ENCODE data around the gene TBC1D22A. TPM values are rescaled to one million over a fixed set of nuclear protein-coding genes. Genes with fewer than 3 reads are reported as not detected.
"Not testable (repeated sequence)": the region's sequence is repeated elsewhere in the genome, so short reads cannot be mapped to it uniquely, and the experiment has no call there.

TBC1D22A gene
- total RNA-seq, 1 donor from 2014 or later = 23.2 TPM

DNA sequence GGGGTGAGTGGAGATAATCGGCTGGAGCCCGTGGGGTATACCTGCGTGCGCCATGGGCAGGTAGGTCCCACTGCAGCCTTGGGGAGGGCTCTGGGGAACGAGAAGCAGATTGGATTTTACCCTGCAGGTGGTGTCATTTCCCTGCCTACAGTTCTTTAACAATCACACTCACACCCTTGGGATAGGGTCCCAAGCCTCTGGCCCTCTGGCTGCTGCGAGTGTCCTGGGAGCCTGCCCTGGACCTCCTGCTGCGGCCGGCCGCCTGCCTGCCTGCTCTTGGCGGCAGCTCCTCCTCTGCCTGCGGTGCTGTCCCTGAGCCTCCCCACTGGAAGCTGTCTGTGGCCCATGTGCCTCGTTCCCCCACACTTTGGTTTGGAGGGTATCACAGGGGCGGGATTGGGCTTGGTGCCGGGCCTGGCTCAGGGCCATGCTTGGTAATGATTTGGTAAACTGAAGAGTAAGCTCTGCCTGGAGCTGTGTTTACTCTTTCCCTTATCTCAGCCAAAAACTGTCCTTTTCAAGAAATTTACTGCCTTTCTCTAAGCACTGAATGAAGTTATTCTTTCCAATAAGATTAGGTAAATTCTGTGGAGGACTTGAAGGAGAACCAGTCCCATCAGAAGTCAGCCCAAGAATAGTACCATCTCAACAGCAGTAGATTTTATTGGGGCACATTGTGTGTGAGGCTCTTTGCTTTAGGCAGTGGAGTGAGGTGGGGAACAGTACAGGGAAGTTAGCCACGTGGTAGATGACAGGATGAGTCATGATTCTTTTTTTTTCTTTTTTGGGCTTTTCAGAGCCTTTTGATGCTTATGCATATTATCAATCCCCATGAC lies 53.7 kb downstream of the TBC1D22A start:
- DNase-seq (ENCODE audit: low spot score, unreplicated experiment) = no peak
- Mint-ChIP-seq H3K27ac (no peak overlapping the region), H3K4me3 (ENCODE audit: low read depth) (no peak overlapping the region), H3K4me1 (ENCODE audit: low read depth) (peaks cover 26% of the 10 kb centered on the region), H3K27me3 (no peaks in the 10 kb centered on the region), H3K9me3 (ENCODE audit: low read depth) (peaks cover 10% of the 10 kb centered on the region), H3K36me3 (ENCODE audit: insufficient read depth) (peaks cover 27% of the 10 kb centered on the region)
- TF ChIP-seq, protein P1, sequence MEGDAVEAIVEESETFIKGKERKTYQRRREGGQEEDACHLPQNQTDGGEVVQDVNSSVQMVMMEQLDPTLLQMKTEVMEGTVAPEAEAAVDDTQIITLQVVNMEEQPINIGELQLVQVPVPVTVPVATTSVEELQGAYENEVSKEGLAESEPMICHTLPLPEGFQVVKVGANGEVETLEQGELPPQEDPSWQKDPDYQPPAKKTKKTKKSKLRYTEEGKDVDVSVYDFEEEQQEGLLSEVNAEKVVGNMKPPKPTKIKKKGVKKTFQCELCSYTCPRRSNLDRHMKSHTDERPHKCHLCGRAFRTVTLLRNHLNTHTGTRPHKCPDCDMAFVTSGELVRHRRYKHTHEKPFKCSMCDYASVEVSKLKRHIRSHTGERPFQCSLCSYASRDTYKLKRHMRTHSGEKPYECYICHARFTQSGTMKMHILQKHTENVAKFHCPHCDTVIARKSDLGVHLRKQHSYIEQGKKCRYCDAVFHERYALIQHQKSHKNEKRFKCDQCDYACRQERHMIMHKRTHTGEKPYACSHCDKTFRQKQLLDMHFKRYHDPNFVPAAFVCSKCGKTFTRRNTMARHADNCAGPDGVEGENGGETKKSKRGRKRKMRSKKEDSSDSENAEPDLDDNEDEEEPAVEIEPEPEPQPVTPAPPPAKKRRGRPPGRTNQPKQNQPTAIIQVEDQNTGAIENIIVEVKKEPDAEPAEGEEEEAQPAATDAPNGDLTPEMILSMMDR (IDR thresholded peaks at IDR 0.05; ENCODE audit: unreplicated experiment) = no peak

- not testable (repeated sequence) for DNase-seq (ENCODE audit: low spot score, unreplicated experiment); H3K27me3 Mint-ChIP-seq
- H3K4me1 Mint-ChIP-seq (ENCODE audit: low read depth) = peaks cover 26% of the 10 kb centered on the region
Observed at GRCh38 chr22:46817390-46817789, 54.9 kb downstream of the TBC1D22A start.

GRCh38 chr22:46823248-46823647 lies 60.8 kb downstream of the TBC1D22A start:
- Mint-ChIP-seq H3K4me1 (ENCODE audit: low read depth) (no peaks in the 10 kb centered on the region), H3K36me3 (ENCODE audit: insufficient read depth) (peaks cover 13% of the 10 kb centered on the region), H3K27me3 (no peaks in the 10 kb centered on the region), H3K9me3 (ENCODE audit: low read depth) (peaks cover 7% of the 10 kb centered on the region), H3K4me3 (ENCODE audit: low read depth) (no peak overlapping the region), H3K27ac (no peak overlapping the region)
- TF ChIP-seq, protein P1 (IDR thresholded peaks at IDR 0.05; ENCODE audit: unreplicated experiment) = no peak
- DNase-seq (ENCODE audit: low spot score, unreplicated experiment) = no peak

More at GRCh38 chr22:46817390-46817789, 54.9 kb downstream of the TBC1D22A start:
- not testable (repeated sequence) for H3K27ac Mint-ChIP-seq; H3K4me3 Mint-ChIP-seq (ENCODE audit: low read depth); H3K9me3 Mint-ChIP-seq (ENCODE audit: low read depth)
- H3K36me3 Mint-ChIP-seq (ENCODE audit: insufficient read depth) = peaks cover 27% of the 10 kb centered on the region

GRCh38 chr22:46823654-46824053 lies 61.2 kb downstream of the TBC1D22A start:
- Mint-ChIP-seq H3K27me3 (no peaks in the 10 kb centered on the region), H3K4me1 (ENCODE audit: low read depth) (no peaks in the 10 kb centered on the region), H3K9me3 (ENCODE audit: low read depth) (peaks cover 7% of the 10 kb centered on the region), H3K36me3 (ENCODE audit: insufficient read depth) (peaks cover 16% of the 10 kb centered on the region), H3K4me3 (ENCODE audit: low read depth) (no peak overlapping the region), H3K27ac (no peak overlapping the region)
- TF ChIP-seq, protein P1 (IDR thresholded peaks at IDR 0.05; ENCODE audit: unreplicated experiment) = no peak
- DNase-seq (ENCODE audit: low spot score, unreplicated experiment) = no peak

GRCh38 chr22:46824344-46824909 lies 62.0 kb downstream of the TBC1D22A start:
- Mint-ChIP-seq H3K27me3 (no peaks in the 10 kb centered on the region), H3K4me3 (ENCODE audit: low read depth) (no peak overlapping the region), H3K4me1 (ENCODE audit: low read depth) (peaks cover 2% of the 10 kb centered on the region), H3K36me3 (ENCODE audit: insufficient read depth) (peaks cover 14% of the 10 kb centered on the region), H3K27ac (no peak overlapping the region), H3K9me3 (ENCODE audit: low read depth) (peaks cover 7% of the 10 kb centered on the region)
- DNase-seq (ENCODE audit: low spot score, unreplicated experiment) = no peak
- TF ChIP-seq, protein P1 (IDR thresholded peaks at IDR 0.05; ENCODE audit: unreplicated experiment) = no peak

All from progenitor cell of endocrine pancreas (in vitro differentiated cells).